GM20000 (cell line): ENCODE measurements around the gene FAM227B.

Experiments used
- DNase-seq: peaks from one replicate; pipeline ENCODE4 v3.0.0; 2012; ENCODE audit warnings: low spot score
- TF ChIP-seq, protein P1 (sequence below): IDR thresholded peaks from 2 replicates; pipeline ENCODE4 v1.5.1; 2012; ENCODE audit warnings: mild to moderate bottlenecking, control low read depth; ENCODE audit errors: extremely low read depth, missing control alignments

FAM227B gene

DNA sequence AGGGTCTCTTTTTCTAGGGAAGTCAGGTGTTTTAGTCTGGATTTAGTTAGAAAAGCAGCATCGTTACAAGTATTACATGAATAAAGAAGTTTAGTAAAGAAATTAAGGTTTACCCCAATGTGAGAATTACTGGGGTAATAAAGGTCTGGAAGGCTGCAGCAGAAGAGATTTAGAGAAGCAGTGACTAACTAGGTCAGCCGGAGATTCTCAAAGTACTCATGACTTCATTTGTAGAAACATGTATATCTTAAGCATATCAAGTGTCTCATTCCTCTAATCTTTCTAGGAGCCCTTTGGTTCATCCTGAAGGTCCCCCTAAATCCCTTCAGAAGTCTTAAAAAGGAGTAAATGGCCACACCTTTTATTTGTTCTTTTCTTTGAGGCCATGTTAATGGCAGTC lies 26.3 kb upstream of the FAM227B start:
- TF ChIP-seq, protein P1, sequence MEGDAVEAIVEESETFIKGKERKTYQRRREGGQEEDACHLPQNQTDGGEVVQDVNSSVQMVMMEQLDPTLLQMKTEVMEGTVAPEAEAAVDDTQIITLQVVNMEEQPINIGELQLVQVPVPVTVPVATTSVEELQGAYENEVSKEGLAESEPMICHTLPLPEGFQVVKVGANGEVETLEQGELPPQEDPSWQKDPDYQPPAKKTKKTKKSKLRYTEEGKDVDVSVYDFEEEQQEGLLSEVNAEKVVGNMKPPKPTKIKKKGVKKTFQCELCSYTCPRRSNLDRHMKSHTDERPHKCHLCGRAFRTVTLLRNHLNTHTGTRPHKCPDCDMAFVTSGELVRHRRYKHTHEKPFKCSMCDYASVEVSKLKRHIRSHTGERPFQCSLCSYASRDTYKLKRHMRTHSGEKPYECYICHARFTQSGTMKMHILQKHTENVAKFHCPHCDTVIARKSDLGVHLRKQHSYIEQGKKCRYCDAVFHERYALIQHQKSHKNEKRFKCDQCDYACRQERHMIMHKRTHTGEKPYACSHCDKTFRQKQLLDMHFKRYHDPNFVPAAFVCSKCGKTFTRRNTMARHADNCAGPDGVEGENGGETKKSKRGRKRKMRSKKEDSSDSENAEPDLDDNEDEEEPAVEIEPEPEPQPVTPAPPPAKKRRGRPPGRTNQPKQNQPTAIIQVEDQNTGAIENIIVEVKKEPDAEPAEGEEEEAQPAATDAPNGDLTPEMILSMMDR = no peak
- no peak for DNase-seq

DNA sequence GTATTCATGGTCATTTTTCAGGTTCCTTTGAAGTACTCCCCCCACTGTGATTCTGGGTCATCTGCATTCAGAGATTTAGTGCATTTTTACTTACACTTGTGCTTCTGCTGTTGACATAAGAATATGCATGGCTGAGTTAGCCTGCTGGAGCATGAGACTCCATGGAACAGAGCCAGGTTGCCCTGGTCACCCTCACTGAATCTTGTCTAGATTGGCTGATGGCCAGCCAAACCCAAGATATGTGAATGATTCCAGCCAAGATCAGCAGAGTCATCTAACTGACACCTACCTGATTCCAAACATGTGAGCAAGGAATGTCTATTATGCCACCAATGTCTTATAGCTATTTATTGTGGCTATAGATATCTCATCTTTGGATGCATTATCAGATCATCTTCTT lies 25.3 kb upstream of the FAM227B start:
- TF ChIP-seq, protein P1 = no peak
- no peak for DNase-seq

DNA sequence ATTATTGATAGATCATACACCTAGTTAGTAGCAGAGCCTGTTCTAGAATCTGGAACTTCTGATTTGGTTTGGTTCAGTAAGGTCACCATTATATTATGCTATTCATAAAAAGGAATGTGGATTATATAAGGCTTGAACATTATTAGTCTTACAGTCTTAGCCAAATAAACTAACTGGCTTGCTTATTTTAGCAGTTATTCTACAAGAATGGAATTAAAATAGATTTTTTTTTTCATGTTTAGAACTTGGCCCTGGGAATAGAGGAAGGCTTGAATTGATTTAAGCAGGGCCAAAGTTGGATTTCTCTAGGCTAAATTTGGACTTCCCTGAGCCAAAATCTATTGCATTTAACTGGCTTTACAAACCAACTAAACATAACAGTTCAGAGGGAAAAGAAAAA lies 24.7 kb upstream of the FAM227B start:
- TF ChIP-seq, protein P1 = no peak
- DNase-seq = no peak

DNA sequence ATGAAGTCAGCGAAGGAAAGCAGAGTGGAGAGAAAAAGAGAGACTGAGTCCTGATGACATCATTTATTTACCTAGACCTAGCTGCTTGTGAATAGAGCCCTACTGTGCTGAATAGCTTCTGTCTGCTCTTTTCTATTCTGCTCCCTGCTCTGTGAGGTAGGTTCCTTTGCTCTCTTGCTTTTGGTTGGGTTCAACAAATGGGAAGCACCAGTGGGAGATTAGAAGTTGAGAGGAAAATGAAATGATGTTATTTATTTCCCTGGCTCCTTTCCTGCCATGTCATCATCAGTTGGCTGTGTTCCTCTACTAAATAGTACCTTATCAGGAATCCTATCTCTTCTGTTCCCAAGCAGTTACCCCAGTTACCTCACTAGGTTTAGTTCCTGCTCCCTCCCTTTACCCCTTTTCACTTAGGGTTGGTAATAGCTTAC lies 23.8 kb upstream of the FAM227B start:
- TF ChIP-seq, protein P1 = no peak

DNA sequence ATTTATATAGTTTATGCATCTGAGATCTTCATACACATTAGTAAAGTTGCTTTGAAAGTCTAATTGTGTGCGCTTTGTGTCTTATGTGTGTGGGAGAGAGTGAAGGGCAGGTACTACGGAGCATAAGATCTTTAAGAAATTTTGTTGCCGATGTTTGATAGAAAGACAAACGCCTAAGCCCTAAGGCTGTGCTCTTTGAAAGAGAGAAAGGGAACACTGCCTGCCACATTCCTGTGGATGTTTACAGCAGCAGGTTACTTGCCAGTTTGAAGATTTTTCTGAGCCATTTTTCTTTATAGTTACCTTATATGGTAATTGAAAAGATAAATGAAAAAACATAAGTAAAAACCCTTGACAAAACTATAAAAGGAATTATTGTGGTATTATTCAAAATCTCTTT lies 17.2 kb upstream of the FAM227B start:
- no peak for DNase-seq
- TF ChIP-seq, protein P1 = no peak

More for the DNA sequence above, 23.8 kb upstream of the FAM227B start:
- no peak for DNase-seq

DNA sequence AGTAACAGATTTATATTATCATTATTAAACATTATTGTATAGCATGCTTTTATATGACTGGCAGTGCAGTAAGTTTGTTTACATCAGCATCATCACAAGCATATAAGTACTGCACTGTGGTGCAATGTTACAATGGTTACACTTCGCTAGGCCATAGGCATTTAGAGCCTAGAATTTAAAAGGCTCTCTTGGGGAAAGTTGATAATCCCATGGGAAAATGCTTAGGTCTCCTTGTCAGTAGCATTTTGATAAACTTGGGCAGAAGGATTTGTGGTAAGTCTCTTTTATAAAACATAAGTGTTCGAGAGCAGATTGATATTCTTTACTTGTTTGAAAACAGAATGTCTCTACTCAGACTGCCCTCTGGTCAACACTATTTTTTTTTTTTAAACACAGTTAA lies 7.8 kb upstream of the FAM227B start:
- no peak for DNase-seq
- TF ChIP-seq, protein P1 = no peak

DNA sequence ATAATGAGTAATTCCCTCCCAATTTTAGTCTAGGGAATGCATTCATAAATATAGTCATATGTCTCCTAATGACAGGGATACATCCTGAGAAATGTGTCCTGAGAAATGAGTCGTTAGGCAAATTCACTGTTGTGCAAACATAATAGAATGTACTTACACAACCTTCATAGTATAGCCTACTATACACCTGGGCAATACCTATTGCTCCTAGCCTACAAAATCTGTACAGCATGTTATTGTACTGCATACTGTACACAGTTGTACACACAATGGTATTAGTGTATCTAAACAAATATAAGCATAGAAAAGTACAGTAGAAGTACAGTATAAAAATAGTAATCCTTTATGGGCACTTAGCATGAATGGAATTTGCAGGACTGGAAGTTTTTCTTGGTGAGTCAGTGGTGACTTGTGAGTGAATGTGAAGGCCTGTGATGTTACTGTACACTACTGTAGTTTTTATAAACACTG lies 6.8 kb upstream of the FAM227B start:
- no peak for DNase-seq
- TF ChIP-seq, protein P1 = no peak
